GM18502 (cell line): ENCODE data around the gene NOP53.
A peak's percentile ranks its signal among the peaks of the same experiment; 100 is the strongest.
"Not testable (repeated sequence)": the region's sequence is repeated elsewhere in the genome, so short reads cannot be mapped to it uniquely, and the experiment has no call there.

Source experiments
- ATAC-seq: cut with Tn5 transposase; IDR thresholded peaks from one replicate; pipeline ENCODE4 v1.9.1; 2021; ENCODE audit warnings: mild to moderate bottlenecking; ENCODE audit not compliant: unreplicated experiment, poor library complexity

The NOP53 gene

GRCh38 chr19:47769534-47769933, 24.2 kb downstream of the NOP53 start:
- ATAC-seq: no peak

GRCh38 chr19:47771291-47771690, 25.9 kb downstream of the NOP53 start:
- not testable (repeated sequence) for ATAC-seq

GRCh38 chr19:47776568-47776967, 31.2 kb downstream of the NOP53 start:
- no peak for ATAC-seq

GRCh38 chr19:47777245-47778048, 32.1 kb downstream of the NOP53 start:
- not testable (repeated sequence) for ATAC-seq

- peak; percentile 80 for ATAC-seq
Measured at GRCh38 chr19:47778049-47778953, 33.0 kb downstream of the NOP53 start, which contains the start of gene SELENOW. Gene SELENOW, plus strand, starts transcription at chr19:47778703. Its CDS starts 83 bp downstream, at chr19:47778786.

GRCh38 chr19:47778954-47779351, 33.6 kb downstream of the NOP53 start:
- no peak for ATAC-seq

GRCh38 chr19:47779524-47780214, 34.3 kb downstream of the NOP53 start:
- no peak for ATAC-seq

- ATAC-seq: no peak
Measured at GRCh38 chr19:47780215-47780551, 34.8 kb downstream of the NOP53 start.

- no peak for ATAC-seq
Measured at GRCh38 chr19:47781590-47782262, 36.4 kb downstream of the NOP53 start.

GRCh38 chr19:47786566-47786965, 41.2 kb downstream of the NOP53 start:
- ATAC-seq: no peak

- not testable (repeated sequence) for ATAC-seq
Measured at GRCh38 chr19:47787307-47787706, 42.0 kb downstream of the NOP53 start.

- not testable (repeated sequence) for ATAC-seq
Measured at GRCh38 chr19:47789811-47790210, 44.5 kb downstream of the NOP53 start.

- no peak for ATAC-seq
Measured at GRCh38 chr19:47790398-47790814, 45.1 kb downstream of the NOP53 start.

- ATAC-seq: no peak
Measured at GRCh38 chr19:47792616-47793015, 47.3 kb downstream of the NOP53 start.

- ATAC-seq: no peak
Measured at GRCh38 chr19:47794526-47794925, 49.2 kb downstream of the NOP53 start.

- ATAC-seq: no peak
Measured at GRCh38 chr19:47796785-47797184, 51.4 kb downstream of the NOP53 start.

GRCh38 chr19:47797996-47798903, 52.9 kb downstream of the NOP53 start:
- ATAC-seq: no peak

GRCh38 chr19:47798904-47799266, 53.5 kb downstream of the NOP53 start:
- ATAC-seq: no peak

GRCh38 chr19:47801270-47801669, 55.9 kb downstream of the NOP53 start:
- no peak for ATAC-seq
